Adrenal gland (tissue), 5 donors: Measurements from ENCODE around the gene CAMTA1.
"Not testable (repeated sequence)": the region's sequence is repeated elsewhere in the genome, so short reads cannot be mapped to it uniquely, and the experiment has no call there.

Source experiments
- CTCF ChIP-seq, 6 experiments: fragments of 450-650 bp in 4 of 6; fragments of 200-600 bp in 2 of 6; sonication (generic) in 1 of 6; IDR thresholded peaks; 1 replicate in 5 of 6; 2 replicates in 1 of 6; pipeline versions ENCODE4 v1.5.1 to v1.8.0; 2016 to 2021; ENCODE audit warnings: antibody characterized with exemption in 6 of 6, mild to moderate bottlenecking in 2 of 6, moderate library complexity in 1 of 6
- POLR2A ChIP-seq, 2 donors: fragments of 450-650 bp; IDR thresholded peaks; one replicate each; pipeline ENCODE4 v1.6.1; 2017; ENCODE audit warnings: antibody characterized with exemption in 2 of 2, mild to moderate bottlenecking in 2 of 2, moderate library complexity in 1 of 2
- donor health status: DM: no; HTN: no; CAD: no.

DNA sequence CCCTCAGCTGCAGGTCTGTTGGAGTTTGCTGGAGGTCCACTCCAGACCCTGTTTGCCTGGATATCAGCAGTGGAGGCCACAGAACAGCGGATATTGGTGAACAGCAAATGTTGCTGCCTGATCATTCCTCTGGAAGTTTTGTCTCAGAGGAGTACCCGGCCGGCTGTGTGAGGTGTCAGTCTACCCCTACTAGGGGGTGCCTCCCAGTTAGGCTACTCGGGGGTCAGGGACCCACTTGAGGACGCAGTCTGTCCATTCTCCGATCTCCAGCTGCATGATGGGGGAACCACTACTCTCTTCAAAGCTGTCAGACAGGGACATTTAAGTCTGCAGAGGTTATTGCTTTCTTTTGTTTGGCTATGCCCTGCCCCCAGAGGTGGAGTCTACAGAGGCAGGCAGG is 819.7 kb downstream of the CAMTA1 start:
- TF ChIP-seq CTCF, POLR2A (IDR thresholded peaks at IDR 0.05): not testable (repeated sequence)
